Gastrocnemius medialis (tissue), 4 donors: ENCODE measurements around the gene MTHFSD.

Source experiments
- CTCF ChIP-seq, 5 experiments: fragments of 450-650 bp in 3 of 5; fragments of 200-600 bp in 2 of 5; sonication (generic) in 2 of 5; IDR thresholded peaks in 4 of 5; conservative IDR thresholded peaks in 1 of 5; 1 replicate in 4 of 5; 2 replicates in 1 of 5; pipeline ENCODE4 v1.5.1; 2016 to 2019; ENCODE audit warnings: antibody characterized with exemption in 5 of 5, mild to moderate bottlenecking in 3 of 5, moderate library complexity in 3 of 5
- POLR2A ChIP-seq, 2 donors: fragments of 450-650 bp; IDR thresholded peaks; one replicate each; pipeline ENCODE4 v1.6.1; 2017; ENCODE audit warnings: antibody characterized with exemption in 2 of 2, mild to moderate bottlenecking in 2 of 2, moderate library complexity in 2 of 2

- TF ChIP-seq CTCF (IDR thresholded peaks at IDR 0.05 in 4 of 5, conservative IDR thresholded peaks at IDR 0.05 in 1 of 5) (no peak), POLR2A (IDR thresholded peaks at IDR 0.05) (no peak)
Observed at GRCh38 chr16:86533076-86533475, 22.0 kb downstream of the MTHFSD start.
